Transverse colon (tissue), 4 donors: Measurements from ENCODE around the gene RPGR.

ENCODE experiments used
- EP300 ChIP-seq: sonication (generic); formaldehyde crosslinking; IDR thresholded peaks from one replicate; pipeline ENCODE4 v1.6.1; 2017; ENCODE audit warnings: antibody characterized with exemption, low read depth
- POLR2A ChIP-seq: fragments of 450-650 bp; IDR thresholded peaks from one replicate; pipeline ENCODE4 v1.6.1; 2016; ENCODE audit warnings: antibody characterized with exemption, mild to moderate bottlenecking, moderate library complexity
- POLR2AphosphoS5 ChIP-seq, 3 donors: sonication (generic); formaldehyde crosslinking; IDR thresholded peaks; one replicate each; pipeline ENCODE4 v1.6.1; 2016; ENCODE audit warnings: antibody characterized with exemption in 3 of 3
- TF ChIP-seq, protein P1 (sequence below), 5 experiments: fragments of 200-600 bp in 3 of 5; fragments of 450-650 bp in 2 of 5; sonication (generic) in 3 of 5; IDR thresholded peaks; 1 replicate in 2 of 5; 2 replicates in 3 of 5; pipeline ENCODE4 v1.5.1; 2016 to 2017; ENCODE audit warnings: antibody characterized with exemption in 5 of 5, inconsistent platforms in 3 of 5, mild to moderate bottlenecking in 2 of 5, moderate library complexity in 1 of 5

DNA sequence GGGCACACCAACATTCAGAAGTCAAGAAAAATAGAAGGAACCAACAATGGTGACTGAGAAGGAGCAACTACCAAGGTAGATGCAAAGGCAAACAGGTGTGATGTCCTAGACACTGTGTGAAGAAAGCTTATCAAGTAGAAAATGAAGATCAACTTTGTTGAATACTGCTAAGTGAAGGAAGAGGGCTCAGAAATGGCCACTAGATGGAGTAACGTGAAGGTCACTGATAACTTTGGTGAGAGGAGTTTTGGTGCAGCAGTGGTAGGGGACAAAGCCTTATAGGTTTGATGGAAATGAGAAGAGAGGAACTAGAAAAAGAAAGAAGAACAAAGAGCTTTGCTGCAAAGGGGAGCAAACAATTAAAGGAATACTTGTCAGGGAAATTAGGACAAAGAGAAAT, 48.6 kb upstream of the RPGR start:
- no peak for TF ChIP-seq POLR2A
- TF ChIP-seq, protein P1, sequence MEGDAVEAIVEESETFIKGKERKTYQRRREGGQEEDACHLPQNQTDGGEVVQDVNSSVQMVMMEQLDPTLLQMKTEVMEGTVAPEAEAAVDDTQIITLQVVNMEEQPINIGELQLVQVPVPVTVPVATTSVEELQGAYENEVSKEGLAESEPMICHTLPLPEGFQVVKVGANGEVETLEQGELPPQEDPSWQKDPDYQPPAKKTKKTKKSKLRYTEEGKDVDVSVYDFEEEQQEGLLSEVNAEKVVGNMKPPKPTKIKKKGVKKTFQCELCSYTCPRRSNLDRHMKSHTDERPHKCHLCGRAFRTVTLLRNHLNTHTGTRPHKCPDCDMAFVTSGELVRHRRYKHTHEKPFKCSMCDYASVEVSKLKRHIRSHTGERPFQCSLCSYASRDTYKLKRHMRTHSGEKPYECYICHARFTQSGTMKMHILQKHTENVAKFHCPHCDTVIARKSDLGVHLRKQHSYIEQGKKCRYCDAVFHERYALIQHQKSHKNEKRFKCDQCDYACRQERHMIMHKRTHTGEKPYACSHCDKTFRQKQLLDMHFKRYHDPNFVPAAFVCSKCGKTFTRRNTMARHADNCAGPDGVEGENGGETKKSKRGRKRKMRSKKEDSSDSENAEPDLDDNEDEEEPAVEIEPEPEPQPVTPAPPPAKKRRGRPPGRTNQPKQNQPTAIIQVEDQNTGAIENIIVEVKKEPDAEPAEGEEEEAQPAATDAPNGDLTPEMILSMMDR (IDR thresholded peaks at IDR 0.05), result peak in 3 of 5 experiments; percentile 17 to 30 (median 25)
- no peak for TF ChIP-seq EP300
- no peak for TF ChIP-seq POLR2AphosphoS5 (IDR thresholded peaks at IDR 0.05)
